HUES6 (cell line): ENCODE results near the gene RASA4B.

Source experiments
- H3K27ac ChIP-seq: 2 replicates; pipeline ENCODE4 v1.7.0; 2013; ENCODE audit warnings: low read depth, mild to moderate bottlenecking, low read length, inconsistent platforms
- H3K27me3 ChIP-seq: 2 replicates; pipeline ENCODE4 v1.6.1; 2013; ENCODE audit warnings: low read length; ENCODE audit not compliant: control insufficient read depth, insufficient read depth
- H3K36me3 ChIP-seq: 2 replicates; pipeline ENCODE4 v1.6.1; 2013; ENCODE audit warnings: low read length; ENCODE audit not compliant: control insufficient read depth, insufficient read depth
- H3K4me1 ChIP-seq: 2 replicates; pipeline ENCODE4 v1.6.1; 2013; ENCODE audit warnings: low read length; ENCODE audit not compliant: control insufficient read depth, insufficient read depth
- H3K4me3 ChIP-seq: 2 replicates; pipeline ENCODE4 v1.5.1; 2013; ENCODE audit warnings: low read depth, low read length
- H3K9ac ChIP-seq: one replicate; pipeline ENCODE4 v1.6.1; 2013; ENCODE audit warnings: mild to moderate bottlenecking, low read length
- H3K9me3 ChIP-seq: 2 replicates; pipeline ENCODE4 v1.6.1; 2013; ENCODE audit warnings: low read depth, low read length; ENCODE audit not compliant: control insufficient read depth, insufficient read depth

Gene RASA4B

GRCh38 chr7:102447311-102447710 lies 70.3 kb downstream of the RASA4B start:
- H3K27ac ChIP-seq = no peak overlapping the region
- no peaks in the 10 kb centered on the region for H3K9me3 ChIP-seq
- no peak overlapping the region for H3K4me3 ChIP-seq
- H3K36me3 ChIP-seq = peaks cover 17% of the 10 kb centered on the region
- peaks cover 7% of the 10 kb centered on the region for H3K4me1 ChIP-seq
- H3K9ac ChIP-seq = no peak overlapping the region
- no peaks in the 10 kb centered on the region for H3K27me3 ChIP-seq

- H3K4me3 ChIP-seq = no peak overlapping the region
- no peaks in the 10 kb centered on the region for H3K9me3 ChIP-seq
- peaks cover 17% of the 10 kb centered on the region for H3K36me3 ChIP-seq
- no peaks in the 10 kb centered on the region for H3K27me3 ChIP-seq
- peaks cover 11% of the 10 kb centered on the region for H3K4me1 ChIP-seq
- no peak overlapping the region for H3K9ac ChIP-seq
- H3K27ac ChIP-seq = no peak overlapping the region
Observed at GRCh38 chr7:102446387-102447156, 71.0 kb downstream of the RASA4B start.

DNA sequence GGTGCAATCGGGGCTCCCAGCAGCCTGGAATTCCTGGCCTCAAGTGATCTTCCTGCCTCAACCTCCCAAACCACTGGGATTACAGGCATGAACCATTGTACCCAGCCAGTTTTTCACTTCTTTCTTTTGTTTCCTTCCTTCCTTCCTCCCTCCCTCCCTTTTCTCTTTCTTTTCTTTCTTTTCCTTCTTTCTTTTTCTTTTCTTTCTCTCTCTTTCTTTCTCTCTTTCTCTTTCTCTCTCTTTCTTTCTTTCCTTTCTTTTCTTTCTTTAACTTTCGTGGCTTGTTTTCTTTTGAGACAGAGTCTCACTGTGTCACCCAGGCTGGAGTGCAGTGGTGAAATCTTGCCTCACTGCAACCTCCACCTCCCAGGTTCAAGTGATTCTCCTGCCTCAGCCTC lies 71.9 kb downstream of the RASA4B start:
- Histone ChIP-seq H3K9me3 (no peaks in the 10 kb centered on the region), H3K27me3 (no peaks in the 10 kb centered on the region), H3K4me3 (no peak overlapping the region), H3K27ac (no peak overlapping the region), H3K36me3 (peaks cover 17% of the 10 kb centered on the region), H3K4me1 (peaks cover 11% of the 10 kb centered on the region), H3K9ac (no peak overlapping the region)

GRCh38 chr7:102444961-102445673 lies 72.5 kb downstream of the RASA4B start:
- Histone ChIP-seq H3K9me3 (no peaks in the 10 kb centered on the region), H3K4me1 (peaks cover 17% of the 10 kb centered on the region), H3K9ac (no peak overlapping the region), H3K27me3 (no peaks in the 10 kb centered on the region), H3K36me3 (peaks cover 17% of the 10 kb centered on the region), H3K4me3 (no peak overlapping the region), H3K27ac (no peak overlapping the region)

DNA sequence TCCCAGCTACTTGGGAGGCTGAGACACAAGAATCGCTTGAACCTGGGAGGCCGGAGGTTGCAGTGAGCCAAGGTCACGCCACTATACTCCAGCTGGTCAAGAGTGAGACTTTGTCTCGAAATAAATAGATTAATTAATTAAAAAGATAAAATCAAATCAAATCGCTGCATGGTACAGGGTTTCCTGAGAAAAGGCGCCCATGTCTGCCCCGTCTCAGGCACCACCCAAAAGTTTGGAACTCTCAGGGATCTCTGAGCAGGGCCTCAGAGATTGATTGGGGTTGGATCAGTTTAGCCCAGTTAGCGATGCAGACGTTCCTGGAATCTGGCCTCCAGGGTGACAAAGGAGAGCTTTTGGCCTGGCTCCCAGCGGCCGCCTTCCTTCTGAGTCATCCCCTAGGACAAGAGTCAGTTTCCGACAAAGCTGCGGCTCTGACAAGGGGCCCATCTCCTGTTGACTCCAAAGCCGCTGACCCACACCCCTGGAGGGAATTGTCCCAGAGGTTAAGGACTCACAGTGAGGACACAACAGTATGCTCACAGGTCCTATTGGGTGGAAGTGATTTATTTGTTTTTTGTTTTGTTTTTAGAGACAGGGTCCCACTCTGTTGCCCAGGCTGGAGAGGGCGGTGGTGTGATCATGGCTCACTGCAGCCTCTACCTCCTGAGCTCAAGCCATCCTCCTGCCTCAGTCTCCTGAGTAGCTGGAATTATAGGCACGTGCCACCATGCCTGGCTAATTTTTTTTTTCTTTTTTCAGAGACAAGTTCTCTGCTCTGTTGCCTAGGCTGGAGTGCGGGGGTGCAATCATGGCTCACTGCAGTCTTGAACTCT lies 77.4 kb downstream of the RASA4B start:
- peak overlapping the region; percentile 4 for H3K9ac ChIP-seq
- peaks cover 14% of the 10 kb centered on the region for H3K36me3 ChIP-seq
- H3K27me3 ChIP-seq = no peaks in the 10 kb centered on the region
- H3K4me3 ChIP-seq = no peak overlapping the region
- peak overlapping the region; percentile 29 for H3K27ac ChIP-seq
- H3K9me3 ChIP-seq = no peaks in the 10 kb centered on the region
- peaks cover 22% of the 10 kb centered on the region for H3K4me1 ChIP-seq

DNA sequence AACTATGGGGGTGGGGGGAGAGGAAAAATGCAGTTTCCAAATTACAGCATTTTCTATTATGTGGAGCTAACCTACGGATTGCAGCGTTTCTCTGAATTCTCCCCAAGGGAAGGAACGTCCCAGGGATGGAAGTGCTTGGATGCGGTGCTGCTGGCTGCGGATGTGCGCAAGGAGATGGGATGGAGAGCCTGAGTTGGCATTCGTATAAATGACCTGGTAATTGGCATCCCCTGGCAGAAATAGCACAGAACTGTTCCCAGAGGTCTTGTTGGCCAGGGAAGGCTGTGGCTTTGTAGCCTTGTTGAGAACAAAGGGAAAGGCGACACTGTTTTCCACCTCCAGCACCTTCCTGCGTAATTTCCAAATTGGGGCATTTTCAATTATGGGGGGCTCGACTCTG lies 81.5 kb downstream of the RASA4B start:
- Histone ChIP-seq H3K4me3 (no peak overlapping the region), H3K27ac (no peak overlapping the region)

DNA sequence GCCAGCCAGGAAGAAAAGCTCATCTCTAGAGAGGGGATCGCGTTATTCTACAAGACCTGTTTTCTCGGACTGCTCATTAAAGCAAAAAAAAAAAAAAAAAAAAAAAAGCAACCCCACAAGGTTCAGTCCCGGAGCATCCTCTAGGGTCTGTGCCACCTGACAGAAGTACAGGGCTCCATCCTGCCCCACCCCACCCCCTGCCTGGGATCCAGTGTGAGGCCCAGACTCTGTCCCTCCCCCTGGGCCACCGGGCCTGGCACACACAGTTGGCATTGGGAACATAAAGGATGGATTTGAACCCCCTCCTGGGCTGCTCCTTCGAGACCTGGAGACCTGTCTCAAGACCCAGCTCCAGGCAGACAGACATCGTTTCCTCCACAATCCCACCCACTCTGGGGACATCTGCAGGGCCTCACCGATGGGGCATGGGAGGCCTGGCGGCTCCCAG lies 83.5 kb downstream of the RASA4B start:
- no peak overlapping the region for H3K27ac ChIP-seq

More for the DNA sequence above, 81.5 kb downstream of the RASA4B start:
- Histone ChIP-seq H3K36me3 (peaks cover 12% of the 10 kb centered on the region), H3K9me3 (no peaks in the 10 kb centered on the region), H3K27me3 (no peaks in the 10 kb centered on the region), H3K4me1 (peaks cover 34% of the 10 kb centered on the region), H3K9ac (no peak overlapping the region)

DNA sequence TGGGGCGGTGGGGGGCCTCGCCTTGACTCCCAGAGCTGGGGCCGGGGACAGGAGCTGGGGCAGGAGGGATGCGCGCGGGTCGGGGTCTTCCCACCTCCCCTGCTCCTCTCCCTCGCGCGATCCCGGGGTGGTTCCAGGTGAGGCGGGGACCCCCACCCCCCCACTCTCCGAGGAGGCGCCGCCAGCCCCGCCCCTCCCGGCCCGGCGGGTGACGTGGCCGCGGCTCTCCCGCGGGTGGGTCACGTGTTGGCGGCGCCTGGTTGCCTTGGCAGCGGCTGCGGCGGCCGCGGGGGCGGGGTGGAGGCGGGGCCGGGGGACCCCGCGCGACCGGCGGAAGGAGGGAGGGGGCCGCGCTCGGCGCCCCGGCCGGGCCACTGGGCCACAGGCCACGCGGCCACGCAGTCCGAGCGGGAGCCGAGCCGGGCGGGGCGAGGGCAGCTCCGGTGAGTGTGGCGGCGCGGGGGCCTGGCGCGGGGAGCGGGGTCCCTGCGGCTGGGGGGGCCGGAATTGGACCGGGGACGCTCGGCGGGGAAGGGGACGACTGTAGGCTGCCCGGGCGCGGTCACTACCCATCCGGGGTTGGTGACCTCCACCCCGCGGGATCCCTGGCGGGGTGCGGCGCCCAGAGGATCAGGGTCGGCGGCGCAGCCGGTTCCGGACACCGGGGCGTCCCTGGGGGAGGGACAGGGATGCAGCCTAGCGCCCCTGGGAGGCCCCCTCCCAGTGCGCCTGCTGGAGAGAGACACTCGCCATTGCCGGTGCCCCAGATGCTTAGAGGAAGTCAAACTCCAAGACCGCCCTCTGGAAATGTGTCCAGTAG lies 84.1 kb downstream of the RASA4B start, which contains the start of gene ORAI2:
Gene ORAI2, plus strand, starts transcription at position 357 of the 820 bp plus-strand sequence. CDS start 5,382 bp downstream, outside the sequence.
- no peaks in the 10 kb centered on the region for H3K9me3 ChIP-seq
- H3K27me3 ChIP-seq = no peaks in the 10 kb centered on the region
- peak within 1 kb of the TSS; percentile 79 for H3K9ac ChIP-seq
- H3K4me1 ChIP-seq = peaks cover 29% of the 10 kb centered on the region
- H3K36me3 ChIP-seq = peaks cover 4% of the 10 kb centered on the region; the same call in 1 of the 2 replicates
- peak within 1 kb of the TSS; percentile 60; the same call in 1 of the 2 replicates for H3K27ac ChIP-seq
- H3K4me3 ChIP-seq = peak within 1 kb of the TSS; percentile 84

More for the DNA sequence above, 83.5 kb downstream of the RASA4B start:
- Histone ChIP-seq H3K9ac (peak overlapping the region; percentile 72), H3K4me3 (peak overlapping the region; percentile 84), H3K27me3 (no peaks in the 10 kb centered on the region), H3K4me1 (peaks cover 29% of the 10 kb centered on the region), H3K36me3 (peaks cover 9% of the 10 kb centered on the region), H3K9me3 (no peaks in the 10 kb centered on the region)
